ENCODE results near the gene PLIN5. TPM values are rescaled to one million over a fixed set of nuclear protein-coding genes. Genes with fewer than 3 reads are reported as not detected.

The PLIN5 gene
- total and polyA plus RNA-seq, 4 donors = 2.8 to 18.5 (median 9.3) TPM

DNA sequence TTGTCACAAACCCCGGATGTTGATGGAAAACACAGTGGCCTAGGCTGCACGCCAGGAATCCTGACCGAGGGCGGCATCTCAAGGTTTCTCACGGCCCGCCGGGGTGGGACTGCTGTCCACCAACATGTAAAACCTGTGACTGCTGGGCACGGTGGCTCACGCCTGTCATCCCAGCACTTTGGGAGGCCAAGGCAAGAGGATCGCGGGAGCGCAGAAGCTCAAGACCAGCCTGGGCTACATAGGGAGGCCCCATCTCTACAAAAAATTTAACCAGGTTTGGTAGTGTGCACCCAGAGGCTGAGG is 27.9 kb downstream of the PLIN5 start:
- Histone ChIP-seq H3K27me3 (ENCODE audit: control insufficient read depth, insufficient read depth, low read length) (no peaks in the 10 kb centered on the region), H3K4me1 (ENCODE audit: control insufficient read depth, insufficient read depth, low read length) (no peaks in the 10 kb centered on the region), H3K27ac (ENCODE audit: low read depth, low read length) (no peak overlapping the region), H3K36me3 (ENCODE audit: control insufficient read depth, insufficient read depth, low read length) (peaks cover 80% of the 10 kb centered on the region), H3K9me3 (ENCODE audit: control insufficient read depth, insufficient read depth, low read length) (no peaks in the 10 kb centered on the region), H3K4me3 (ENCODE audit: low read depth, low read length) (no peak overlapping the region)
- DNase-seq (ENCODE audit: low read depth in 4 of 6, low spot score in 6 of 6) = no peak
- 90% methylated on average over 12 of the region's 12 CpGs for WGBS (ENCODE audit: insufficient coverage)

DNA sequence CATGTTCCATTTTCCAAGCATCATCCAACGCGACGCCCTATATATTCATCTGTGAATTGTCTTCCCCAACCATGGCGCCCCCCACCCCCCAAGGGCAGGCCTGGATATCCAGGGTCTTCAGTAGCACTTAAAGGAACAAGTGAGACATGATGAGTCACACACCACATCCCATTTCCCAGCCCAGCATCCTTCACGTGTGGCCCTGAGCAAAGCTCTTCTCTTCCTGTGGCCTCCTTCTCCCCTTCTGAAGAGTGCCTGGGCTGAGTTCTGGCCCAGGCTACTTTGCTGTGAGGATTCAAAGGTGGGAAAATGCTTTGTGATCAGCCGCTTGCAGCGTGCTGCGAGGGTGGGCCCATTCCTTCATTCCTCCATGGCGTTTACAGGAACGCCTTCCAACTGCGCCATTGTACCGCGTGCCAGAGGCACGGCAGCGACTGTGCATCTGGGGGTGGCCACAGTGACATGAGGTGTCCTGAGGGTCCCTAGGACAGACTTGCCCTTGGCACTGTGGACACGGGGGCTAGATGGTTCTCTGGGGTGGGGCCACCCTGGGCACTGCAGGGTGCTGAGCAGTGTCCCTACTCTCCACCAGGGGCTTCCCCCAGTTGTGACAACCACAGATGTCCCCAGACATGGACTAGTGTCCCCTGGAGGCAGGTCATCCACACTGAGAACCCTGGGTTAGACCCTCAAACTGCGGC is 28.4 kb downstream of the PLIN5 start:
- no peak overlapping the region for H3K4me3 ChIP-seq (ENCODE audit: low read depth, low read length)
- 93% methylated on average over 17 of the region's 17 CpGs for WGBS (ENCODE audit: insufficient coverage)
- DNase-seq (ENCODE audit: low read depth in 4 of 6, low spot score in 6 of 6) = no peak
- H3K36me3 ChIP-seq (ENCODE audit: control insufficient read depth, insufficient read depth, low read length) = peaks cover 80% of the 10 kb centered on the region
- H3K9me3 ChIP-seq (ENCODE audit: control insufficient read depth, insufficient read depth, low read length) = no peaks in the 10 kb centered on the region
- H3K27ac ChIP-seq (ENCODE audit: low read depth, low read length) = no peak overlapping the region
- no peaks in the 10 kb centered on the region for H3K27me3 ChIP-seq (ENCODE audit: control insufficient read depth, insufficient read depth, low read length)
- H3K4me1 ChIP-seq (ENCODE audit: control insufficient read depth, insufficient read depth, low read length) = no peaks in the 10 kb centered on the region

DNA sequence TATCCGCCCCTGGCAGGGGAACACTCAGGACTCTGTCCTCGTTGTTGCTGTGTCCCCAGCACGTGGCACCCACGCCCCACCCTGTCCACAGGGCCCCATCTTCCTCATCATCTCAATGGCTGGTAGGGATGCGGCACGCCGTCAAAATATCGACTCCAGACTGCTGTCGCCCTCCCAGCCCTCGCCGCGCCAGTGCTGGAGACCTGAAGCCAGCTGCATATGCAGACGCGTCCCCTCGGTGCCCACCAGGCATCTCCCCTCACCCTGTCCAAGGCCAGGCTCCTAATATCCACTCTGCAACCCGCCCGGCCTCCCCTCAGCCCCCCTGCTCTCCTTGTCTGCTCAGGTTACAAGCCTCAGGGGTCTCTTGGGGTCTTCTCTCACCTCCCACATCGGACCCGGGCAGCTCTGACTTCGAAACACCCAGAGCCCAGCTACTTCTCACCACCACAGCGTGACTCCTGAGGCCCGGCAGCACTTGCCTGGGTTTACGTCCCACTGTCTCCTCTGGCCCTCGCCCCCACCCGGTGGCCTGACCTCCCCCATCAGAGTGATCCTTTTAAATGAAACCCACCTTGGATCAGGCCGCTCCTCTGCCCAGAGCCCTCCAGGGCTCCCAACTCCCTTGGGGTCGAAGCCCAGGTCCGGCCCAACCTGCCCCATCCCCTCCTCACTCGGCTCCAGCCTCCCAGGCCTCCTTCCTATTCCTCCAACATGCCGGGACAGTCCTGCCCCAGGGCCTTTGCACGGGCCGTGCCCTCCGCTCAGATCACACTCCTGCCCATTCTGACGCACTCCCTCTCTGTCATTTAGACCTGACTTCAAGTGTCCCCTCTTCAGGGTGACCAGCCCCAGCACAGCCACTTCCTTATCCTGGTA is 29.2 kb downstream of the PLIN5 start:
- Histone ChIP-seq H3K36me3 (ENCODE audit: control insufficient read depth, insufficient read depth, low read length) (peaks cover 83% of the 10 kb centered on the region), H3K27ac (ENCODE audit: low read depth, low read length) (no peak overlapping the region), H3K4me3 (ENCODE audit: low read depth, low read length) (no peak overlapping the region), H3K9me3 (ENCODE audit: control insufficient read depth, insufficient read depth, low read length) (no peaks in the 10 kb centered on the region), H3K27me3 (ENCODE audit: control insufficient read depth, insufficient read depth, low read length) (no peaks in the 10 kb centered on the region), H3K4me1 (ENCODE audit: control insufficient read depth, insufficient read depth, low read length) (no peaks in the 10 kb centered on the region)
- WGBS (ENCODE audit: insufficient coverage) = 95% methylated on average over 34 of the region's 34 CpGs
- DNase-seq (ENCODE audit: low read depth in 4 of 6, low spot score in 6 of 6) = no peak

DNA sequence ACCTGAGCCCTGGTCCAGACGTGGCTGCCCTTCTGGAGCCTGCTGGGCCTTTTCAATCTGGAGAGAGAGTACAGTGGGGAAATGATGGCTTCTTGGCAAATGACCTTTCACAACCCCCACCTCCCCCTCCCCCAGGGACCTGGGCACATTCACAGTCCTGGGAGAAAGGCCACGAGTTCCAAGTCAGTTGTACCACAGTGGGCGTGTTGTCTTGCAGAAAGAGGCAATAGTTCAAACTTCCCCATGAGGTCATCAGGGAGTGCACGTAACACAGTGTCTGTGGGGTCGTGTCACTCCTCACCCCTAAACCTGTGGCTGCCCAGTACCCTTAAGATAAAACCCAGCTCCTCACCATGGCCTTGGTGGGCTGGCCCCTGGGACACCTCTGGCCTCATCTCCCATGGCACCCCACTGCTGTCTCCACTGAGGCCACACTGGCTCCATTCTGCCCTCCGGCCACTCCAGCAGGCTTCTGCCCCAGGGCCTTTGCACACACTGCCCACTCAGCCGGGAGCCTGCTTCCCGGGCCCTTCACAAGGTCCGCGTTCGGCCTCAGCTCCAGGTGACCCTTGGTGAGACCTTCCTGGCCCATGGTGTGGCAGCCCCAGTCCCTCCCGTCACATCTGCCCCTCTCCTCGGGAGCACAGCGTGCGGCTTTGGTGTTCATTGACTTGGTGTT is 30.0 kb downstream of the PLIN5 start:
- Histone ChIP-seq H3K4me1 (ENCODE audit: control insufficient read depth, insufficient read depth, low read length) (no peaks in the 10 kb centered on the region), H3K36me3 (ENCODE audit: control insufficient read depth, insufficient read depth, low read length) (peaks cover 85% of the 10 kb centered on the region), H3K4me3 (ENCODE audit: low read depth, low read length) (no peak overlapping the region), H3K27me3 (ENCODE audit: control insufficient read depth, insufficient read depth, low read length) (no peaks in the 10 kb centered on the region), H3K9me3 (ENCODE audit: control insufficient read depth, insufficient read depth, low read length) (no peaks in the 10 kb centered on the region), H3K27ac (ENCODE audit: low read depth, low read length) (no peak overlapping the region)
- whole genome bisulfite sequencing (ENCODE audit: insufficient coverage) = 82% methylated on average over 14 of the region's 15 CpGs
- DNase-seq (ENCODE audit: low read depth in 4 of 6, low spot score in 6 of 6) = no peak

DNA sequence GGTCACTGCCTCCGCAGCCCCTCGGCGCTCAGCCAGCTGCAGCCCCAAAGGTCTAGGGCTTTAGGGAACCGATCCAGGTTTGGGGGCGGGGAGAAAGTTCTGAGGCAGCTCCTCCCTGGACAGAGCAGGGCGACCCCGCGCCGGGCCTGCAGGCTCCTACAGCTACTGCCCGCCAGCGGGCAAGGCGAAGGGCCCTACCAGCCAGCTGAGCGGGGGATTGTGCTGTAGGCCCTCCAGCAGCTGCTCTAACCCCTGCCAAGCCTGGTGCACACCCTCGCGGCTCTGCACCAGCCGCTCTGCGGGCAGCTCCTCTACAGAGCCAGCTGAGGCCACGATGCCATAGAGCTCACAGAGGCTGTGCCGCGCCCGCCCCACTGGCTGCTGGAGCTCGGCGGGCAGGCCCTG is 30.7 kb downstream of the PLIN5 start:
- WGBS (ENCODE audit: insufficient coverage) = 84% methylated on average over 21 of the region's 23 CpGs
- Histone ChIP-seq H3K27me3 (ENCODE audit: control insufficient read depth, insufficient read depth, low read length) (no peaks in the 10 kb centered on the region), H3K4me3 (ENCODE audit: low read depth, low read length) (no peak overlapping the region), H3K36me3 (ENCODE audit: control insufficient read depth, insufficient read depth, low read length) (peaks cover 93% of the 10 kb centered on the region), H3K27ac (ENCODE audit: low read depth, low read length) (no peak overlapping the region), H3K9me3 (ENCODE audit: control insufficient read depth, insufficient read depth, low read length) (no peaks in the 10 kb centered on the region), H3K4me1 (ENCODE audit: control insufficient read depth, insufficient read depth, low read length) (no peaks in the 10 kb centered on the region)
- DNase-seq (ENCODE audit: low read depth in 4 of 6, low spot score in 6 of 6) = no peak

DNA sequence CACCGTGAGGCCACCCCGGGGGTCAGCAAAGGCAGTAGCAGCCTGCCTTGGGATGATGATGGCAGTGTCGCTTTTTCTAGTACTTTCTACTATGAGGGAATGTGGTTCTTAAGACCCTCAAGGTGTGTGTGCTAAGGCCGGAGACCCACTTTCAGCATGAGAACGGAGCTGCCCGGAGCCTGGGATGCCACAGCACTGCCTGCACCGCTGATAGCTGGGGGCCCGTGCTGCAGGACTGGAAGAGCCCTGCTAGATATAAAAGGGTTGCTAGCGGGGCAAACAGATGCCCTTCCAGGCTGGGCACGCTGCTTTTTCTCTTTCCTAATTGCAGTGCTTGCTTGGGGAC is 31.2 kb downstream of the PLIN5 start:
- no peak for DNase-seq (ENCODE audit: low read depth in 4 of 6, low spot score in 6 of 6)
- Histone ChIP-seq H3K36me3 (ENCODE audit: control insufficient read depth, insufficient read depth, low read length) (peaks cover 97% of the 10 kb centered on the region), H3K4me1 (ENCODE audit: control insufficient read depth, insufficient read depth, low read length) (no peaks in the 10 kb centered on the region), H3K4me3 (ENCODE audit: low read depth, low read length) (no peak overlapping the region), H3K27me3 (ENCODE audit: control insufficient read depth, insufficient read depth, low read length) (no peaks in the 10 kb centered on the region), H3K27ac (ENCODE audit: low read depth, low read length) (no peak overlapping the region), H3K9me3 (ENCODE audit: control insufficient read depth, insufficient read depth, low read length) (no peaks in the 10 kb centered on the region)
- 91% methylated on average over 10 of the region's 10 CpGs for WGBS (ENCODE audit: insufficient coverage)

DNA sequence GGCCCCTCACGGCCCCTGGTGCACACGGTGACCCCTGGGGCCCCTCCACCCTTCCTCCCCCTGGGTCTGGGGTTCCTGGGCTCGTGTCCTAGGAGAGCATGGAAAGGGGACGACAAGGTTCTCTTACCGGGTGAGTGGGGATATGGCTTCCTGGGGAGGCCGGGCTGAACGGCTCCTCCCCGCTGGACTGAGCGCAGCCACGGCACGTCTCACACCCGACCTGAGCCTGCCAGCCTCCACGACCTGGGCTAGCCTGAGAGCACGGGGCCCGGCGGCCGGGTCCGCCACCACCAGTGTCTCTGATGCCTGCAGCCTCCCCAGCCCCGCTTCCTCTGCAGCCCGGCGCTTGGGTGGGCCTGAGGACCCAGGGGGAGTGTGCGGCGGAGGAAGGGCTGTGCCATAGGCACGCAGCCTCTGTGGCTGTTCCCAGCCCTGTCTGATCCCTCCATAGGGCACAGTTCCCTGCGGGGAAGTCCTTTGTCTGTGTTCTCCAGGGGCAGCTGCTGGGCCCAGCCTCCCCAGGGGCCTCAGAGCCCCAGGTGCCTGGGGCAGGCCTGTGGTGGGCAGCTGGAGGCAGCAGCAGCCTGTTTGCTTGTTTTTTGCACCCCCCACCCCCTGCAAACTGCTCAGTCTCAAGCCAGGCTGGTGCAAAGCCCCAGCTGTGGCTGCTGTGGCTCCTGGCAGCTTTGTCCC is 31.7 kb downstream of the PLIN5 start:
- no peak for DNase-seq (ENCODE audit: low read depth in 4 of 6, low spot score in 6 of 6)
- 91% methylated on average over 21 of the region's 25 CpGs for WGBS (ENCODE audit: insufficient coverage)

DNA sequence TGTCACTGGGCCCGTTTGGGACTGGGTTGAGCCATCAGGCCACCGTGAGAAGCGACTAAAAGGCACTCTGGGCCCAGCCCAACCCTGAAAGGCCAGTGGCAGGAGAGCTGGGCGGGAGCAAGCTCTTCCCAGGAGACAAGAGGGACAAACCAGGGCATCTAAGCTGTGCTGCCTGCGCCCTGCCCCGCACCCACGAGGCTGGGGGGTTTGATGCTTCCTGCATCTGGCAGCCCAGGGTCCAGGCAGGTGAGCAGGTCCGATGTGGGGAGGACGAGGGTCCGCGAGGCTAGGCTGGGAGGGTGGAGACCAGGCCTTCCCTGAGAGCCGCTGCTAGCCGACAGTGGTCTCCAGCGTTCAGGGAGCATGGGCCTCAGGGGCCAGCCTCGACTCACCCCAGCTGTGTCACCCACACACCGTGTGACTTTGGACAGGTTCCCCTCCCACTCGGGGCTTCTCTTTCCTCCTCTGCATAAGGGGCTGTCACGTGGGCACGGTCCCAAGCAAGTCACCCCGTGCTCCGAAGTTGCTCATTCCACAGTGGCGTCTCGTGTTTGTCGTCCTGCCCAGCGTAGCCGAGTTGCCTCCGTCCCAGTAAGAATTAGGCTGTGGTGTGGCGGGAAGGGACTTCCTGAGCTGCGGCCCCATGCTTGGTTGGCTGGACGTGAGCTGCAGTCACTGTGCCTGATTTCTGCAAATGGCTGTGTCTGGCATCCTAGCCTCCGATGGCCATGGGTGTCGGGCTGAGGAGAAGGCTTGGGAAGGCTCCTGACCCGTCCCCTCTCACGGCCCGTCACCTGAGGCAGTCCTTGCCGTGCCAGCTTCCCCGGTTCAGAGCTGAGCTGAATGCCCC is 32.5 kb downstream of the PLIN5 start:
- no peak for DNase-seq (ENCODE audit: low read depth in 4 of 6, low spot score in 6 of 6)
- Histone ChIP-seq H3K27me3 (ENCODE audit: control insufficient read depth, insufficient read depth, low read length) (no peaks in the 10 kb centered on the region), H3K9me3 (ENCODE audit: control insufficient read depth, insufficient read depth, low read length) (no peaks in the 10 kb centered on the region), H3K4me3 (ENCODE audit: low read depth, low read length) (no peak overlapping the region), H3K36me3 (ENCODE audit: control insufficient read depth, insufficient read depth, low read length) (peaks cover 100% of the 10 kb centered on the region), H3K4me1 (ENCODE audit: control insufficient read depth, insufficient read depth, low read length) (no peaks in the 10 kb centered on the region), H3K27ac (ENCODE audit: low read depth, low read length) (no peak overlapping the region)
- 93% methylated on average over 31 of the region's 37 CpGs for WGBS (ENCODE audit: insufficient coverage)

More for the DNA sequence above, 31.7 kb downstream of the PLIN5 start:
- peaks cover 98% of the 10 kb centered on the region for H3K36me3 ChIP-seq (ENCODE audit: control insufficient read depth, insufficient read depth, low read length)
- no peaks in the 10 kb centered on the region for H3K4me1 ChIP-seq (ENCODE audit: control insufficient read depth, insufficient read depth, low read length)
- H3K27ac ChIP-seq (ENCODE audit: low read depth, low read length) = no peak overlapping the region
- no peaks in the 10 kb centered on the region for H3K9me3 ChIP-seq (ENCODE audit: control insufficient read depth, insufficient read depth, low read length)
- H3K4me3 ChIP-seq (ENCODE audit: low read depth, low read length) = no peak overlapping the region
- no peaks in the 10 kb centered on the region for H3K27me3 ChIP-seq (ENCODE audit: control insufficient read depth, insufficient read depth, low read length)

DNA sequence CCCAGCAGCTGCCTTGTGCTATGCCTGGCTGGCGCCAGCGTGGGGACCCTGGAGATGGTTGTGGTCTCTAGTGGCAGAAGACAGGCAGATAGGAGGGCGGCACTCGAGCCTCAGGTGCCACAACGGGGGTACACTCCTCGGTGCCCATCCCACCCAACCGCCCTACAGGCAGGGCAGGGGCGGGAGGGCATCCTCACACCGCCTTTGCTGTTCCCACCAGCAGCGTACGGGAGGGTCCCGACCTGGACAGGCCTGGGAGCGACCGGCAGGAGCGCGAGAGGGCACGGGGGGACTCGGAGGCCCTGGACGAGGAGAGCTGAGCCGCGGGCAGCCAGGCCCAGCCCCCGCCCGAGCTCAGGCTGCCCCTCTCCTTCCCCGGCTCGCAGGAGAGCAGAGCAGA is 33.3 kb downstream of the PLIN5 start:
- Histone ChIP-seq H3K36me3 (ENCODE audit: control insufficient read depth, insufficient read depth, low read length) (peaks cover 99% of the 10 kb centered on the region), H3K4me3 (ENCODE audit: low read depth, low read length) (no peak overlapping the region), H3K27me3 (ENCODE audit: control insufficient read depth, insufficient read depth, low read length) (no peaks in the 10 kb centered on the region), H3K27ac (ENCODE audit: low read depth, low read length) (no peak overlapping the region), H3K9me3 (ENCODE audit: control insufficient read depth, insufficient read depth, low read length) (no peaks in the 10 kb centered on the region), H3K4me1 (ENCODE audit: control insufficient read depth, insufficient read depth, low read length) (no peaks in the 10 kb centered on the region)
- 91% methylated on average over 23 of the region's 25 CpGs for WGBS (ENCODE audit: insufficient coverage)
- no peak for DNase-seq (ENCODE audit: low read depth in 4 of 6, low spot score in 6 of 6)

Measured in spinal cord (tissue), 10 donors.